Left ventricle myocardium inferior (tissue), 1 donor: ENCODE measurements around the gene SIRPD. TPM values are rescaled to one million over a fixed set of nuclear protein-coding genes. Genes with fewer than 3 reads are reported as not detected.

Experiments
- DNase-seq: peaks from one replicate; pipeline ENCODE4 v3.0.0-alpha.2; 2020
- H3K27ac ChIP-seq: fragments of 200-600 bp; replicated peaks from 2 replicates; pipeline ENCODE4 v1.8.0; 2021
- H3K27me3 ChIP-seq: fragments of 200-600 bp; 2 replicates; pipeline ENCODE4 v1.8.0; 2021; ENCODE audit warnings: low read depth
- H3K36me3 ChIP-seq: fragments of 200-600 bp; 2 replicates; pipeline ENCODE4 v1.8.0; 2021
- H3K4me1 ChIP-seq: fragments of 200-600 bp; 2 replicates; pipeline ENCODE4 v1.8.0; 2021
- H3K4me3 ChIP-seq: fragments of 200-600 bp; 2 replicates; pipeline ENCODE4 v1.8.0; 2021; ENCODE audit warnings: mild to moderate bottlenecking, moderate library complexity
- H3K9me3 ChIP-seq: fragments of 200-600 bp; replicated peaks from 2 replicates; pipeline ENCODE4 v1.8.0; 2021
- intact Hi-C: fragments of 100-400 bp; cut with micrococcal nuclease; formaldehyde crosslinking; loops from one replicate; pipeline ENCODE4 v1.11.0; 2022
- total RNA-seq: library from RNA; stranded (reverse); fragmentation: NEBNext Ultra II Directional; extraction: Animal tissue kit (Norgen Biotek cat#: 25700); gene quantifications from one replicate; pipeline ENCODE4 v1.2.1, GENCODE V29; 2021
- TF ChIP-seq, protein P1 (sequence below): fragments of 200-600 bp; IDR thresholded peaks from 2 replicates; pipeline ENCODE4 v1.8.0; 2021; ENCODE audit warnings: antibody characterized with exemption, mild to moderate bottlenecking, borderline replicate concordance
- donor health status: DM: no; HTN: yes; CAD: no; lungs with severe emphysema.

SIRPD gene
- total RNA-seq, 1 donor from 2014 or later: not detected

DNA sequence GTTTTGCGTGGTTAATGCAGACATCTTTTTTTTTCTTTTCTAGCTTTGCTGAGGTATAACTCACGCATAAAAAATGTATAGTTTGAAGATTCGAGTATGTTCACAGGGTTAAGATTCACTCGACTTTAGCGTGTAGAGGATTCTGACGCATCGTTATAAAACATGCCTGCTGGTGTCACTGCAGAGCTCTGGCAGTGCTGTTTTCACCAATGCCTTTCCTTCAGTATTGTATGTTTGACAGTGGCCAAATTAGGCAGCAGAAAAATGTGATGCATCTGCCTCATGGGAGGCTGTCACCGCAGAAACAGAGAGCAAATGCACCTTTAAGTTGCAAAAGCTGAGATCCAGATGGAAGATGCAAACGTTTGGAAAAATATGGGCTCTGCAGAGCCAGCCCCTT, 48.3 kb downstream of the SIRPD start:
- Histone ChIP-seq H3K36me3 (no peaks in the 10 kb centered on the region), H3K4me3 (no peak overlapping the region), H3K27me3 (peaks cover 63% of the 10 kb centered on the region), H3K4me1 (no peaks in the 10 kb centered on the region), H3K27ac (no peak overlapping the region), H3K9me3 (no peaks in the 10 kb centered on the region)
- intact Hi-C loops: no loop called here
- DNase-seq: no peak
- TF ChIP-seq, protein P1, sequence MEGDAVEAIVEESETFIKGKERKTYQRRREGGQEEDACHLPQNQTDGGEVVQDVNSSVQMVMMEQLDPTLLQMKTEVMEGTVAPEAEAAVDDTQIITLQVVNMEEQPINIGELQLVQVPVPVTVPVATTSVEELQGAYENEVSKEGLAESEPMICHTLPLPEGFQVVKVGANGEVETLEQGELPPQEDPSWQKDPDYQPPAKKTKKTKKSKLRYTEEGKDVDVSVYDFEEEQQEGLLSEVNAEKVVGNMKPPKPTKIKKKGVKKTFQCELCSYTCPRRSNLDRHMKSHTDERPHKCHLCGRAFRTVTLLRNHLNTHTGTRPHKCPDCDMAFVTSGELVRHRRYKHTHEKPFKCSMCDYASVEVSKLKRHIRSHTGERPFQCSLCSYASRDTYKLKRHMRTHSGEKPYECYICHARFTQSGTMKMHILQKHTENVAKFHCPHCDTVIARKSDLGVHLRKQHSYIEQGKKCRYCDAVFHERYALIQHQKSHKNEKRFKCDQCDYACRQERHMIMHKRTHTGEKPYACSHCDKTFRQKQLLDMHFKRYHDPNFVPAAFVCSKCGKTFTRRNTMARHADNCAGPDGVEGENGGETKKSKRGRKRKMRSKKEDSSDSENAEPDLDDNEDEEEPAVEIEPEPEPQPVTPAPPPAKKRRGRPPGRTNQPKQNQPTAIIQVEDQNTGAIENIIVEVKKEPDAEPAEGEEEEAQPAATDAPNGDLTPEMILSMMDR: peak; percentile 34

DNA sequence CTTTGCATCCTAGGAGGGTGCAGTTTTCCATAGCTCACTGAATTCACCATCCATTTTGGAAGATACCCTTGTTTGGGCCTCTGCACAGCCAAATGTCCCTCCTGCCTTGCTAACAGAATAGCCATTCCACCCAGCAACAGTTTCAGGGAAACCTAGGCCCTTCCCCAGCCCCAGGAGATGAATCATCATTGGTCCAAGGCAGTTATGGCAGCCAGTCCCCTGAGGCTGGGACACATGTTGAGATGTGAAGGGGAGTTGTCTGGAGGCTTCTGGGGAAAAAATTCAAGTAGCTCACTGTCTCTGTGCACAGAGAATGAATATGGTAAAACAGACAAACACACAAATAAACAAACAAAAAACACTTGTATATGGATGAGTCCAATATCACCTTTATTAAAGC, 48.9 kb downstream of the SIRPD start:
- H3K27ac ChIP-seq: no peak overlapping the region
- no peaks in the 10 kb centered on the region for H3K4me1 ChIP-seq
- H3K9me3 ChIP-seq: no peaks in the 10 kb centered on the region
- no peak for DNase-seq
- H3K4me3 ChIP-seq: no peak overlapping the region
- peaks cover 56% of the 10 kb centered on the region for H3K27me3 ChIP-seq
- intact Hi-C loops: no loop called here
- TF ChIP-seq, protein P1: no peak
- no peaks in the 10 kb centered on the region for H3K36me3 ChIP-seq

- TF ChIP-seq, protein P1: no peak
- Histone ChIP-seq H3K27me3 (peaks cover 45% of the 10 kb centered on the region), H3K27ac (no peak overlapping the region), H3K4me1 (no peaks in the 10 kb centered on the region), H3K36me3 (no peaks in the 10 kb centered on the region), H3K4me3 (no peak overlapping the region), H3K9me3 (peaks cover 7% of the 10 kb centered on the region)
- intact Hi-C loops: no loop called here
- DNase-seq: no peak
These were observed 50.2 kb downstream of the SIRPD start for GRCh38 chr20:1507276-1507675.

DNA sequence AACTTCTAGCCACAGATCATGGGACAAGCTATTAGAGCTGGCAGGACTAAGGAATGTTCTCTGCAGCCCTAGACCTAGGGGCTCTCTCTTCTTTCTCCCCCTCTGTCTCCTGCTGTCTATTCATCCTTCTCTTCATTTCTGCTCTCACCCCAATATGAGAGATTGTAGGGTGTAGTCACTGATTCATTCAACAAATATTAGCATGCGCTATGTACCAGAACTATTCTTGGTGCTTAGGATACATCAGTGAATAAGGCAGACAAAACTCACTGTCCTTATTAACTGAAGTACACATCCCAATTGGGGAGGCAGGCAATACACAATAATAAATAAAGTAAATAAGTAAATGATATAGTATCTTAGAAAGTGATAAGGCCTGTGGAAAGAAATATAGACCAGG, 51.6 kb downstream of the SIRPD start:
- intact Hi-C loops: no loop called here
- H3K36me3 ChIP-seq: no peaks in the 10 kb centered on the region
- TF ChIP-seq, protein P1: no peak
- no peak for DNase-seq
- no peak overlapping the region for H3K4me3 ChIP-seq
- peaks cover 51% of the 10 kb centered on the region for H3K27me3 ChIP-seq
- no peak overlapping the region for H3K27ac ChIP-seq
- H3K4me1 ChIP-seq: no peaks in the 10 kb centered on the region
- H3K9me3 ChIP-seq: peaks cover 8% of the 10 kb centered on the region

DNA sequence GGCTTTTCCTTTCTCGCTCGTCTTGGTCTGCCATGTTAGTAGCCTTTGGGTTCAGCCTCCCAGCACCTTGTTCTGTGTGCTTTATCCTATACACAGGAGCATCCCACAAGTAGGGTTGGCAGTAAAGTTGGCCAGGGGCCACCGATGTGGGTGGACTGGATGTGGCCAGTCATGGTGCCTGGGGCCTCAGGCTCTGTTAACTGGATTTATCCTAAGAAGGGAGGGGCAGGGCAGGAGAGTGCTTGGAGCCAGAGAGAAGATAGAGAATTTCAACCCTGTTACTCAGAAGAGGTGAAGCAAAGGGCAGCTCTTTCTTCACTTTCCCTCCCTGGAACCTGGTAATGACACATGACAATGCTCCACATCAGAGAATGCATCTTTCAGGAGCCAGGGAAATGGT, 52.1 kb downstream of the SIRPD start:
- no peaks in the 10 kb centered on the region for H3K36me3 ChIP-seq
- no peak overlapping the region for H3K27ac ChIP-seq
- TF ChIP-seq, protein P1: no peak
- intact Hi-C loops: no loop called here
- H3K4me3 ChIP-seq: no peak overlapping the region
- DNase-seq: no peak
- no peaks in the 10 kb centered on the region for H3K4me1 ChIP-seq
- H3K9me3 ChIP-seq: peaks cover 8% of the 10 kb centered on the region
- H3K27me3 ChIP-seq: peaks cover 56% of the 10 kb centered on the region
